ENCODE measurements around the gene SLIT1.

Gene SLIT1

DNA sequence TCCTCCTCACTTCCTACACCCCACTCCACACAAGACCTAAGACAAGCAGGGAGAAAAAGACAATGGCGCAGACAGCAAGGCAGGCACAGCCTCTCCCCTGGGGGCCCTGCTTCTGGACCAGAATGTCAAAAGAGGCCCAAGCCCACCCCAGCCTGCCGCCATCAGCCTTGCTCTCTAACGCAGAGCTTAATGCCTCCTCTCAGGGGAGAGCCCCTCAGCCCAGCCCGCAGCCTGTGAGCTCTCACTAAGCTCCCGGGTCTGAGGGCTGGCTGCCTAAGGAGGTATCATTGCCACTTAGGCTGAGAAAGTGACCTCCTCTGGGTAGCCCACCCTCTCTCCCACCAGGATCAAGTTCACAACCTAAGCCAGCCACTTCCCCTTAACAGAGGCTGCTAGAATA, 16.7 kb downstream of the SLIT1 start:
- no peak for DNase-seq

DNA sequence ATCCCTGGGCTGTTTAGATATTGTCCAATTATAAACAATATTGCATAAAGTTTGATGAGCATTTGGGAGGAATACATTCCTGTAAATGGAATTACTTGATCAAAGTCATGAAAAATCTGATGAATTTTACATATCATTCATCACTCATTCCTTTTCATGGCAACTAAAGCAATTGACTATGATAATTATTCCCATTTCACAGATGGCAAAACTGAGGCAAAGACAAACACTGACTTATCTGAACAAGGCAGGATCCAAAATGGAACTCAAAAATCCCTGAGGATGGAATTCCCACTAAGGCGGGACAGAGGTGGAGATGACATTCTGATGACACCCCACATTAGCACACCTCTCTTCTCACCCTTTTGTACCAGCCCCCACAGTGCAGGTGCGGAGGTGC, 17.1 kb downstream of the SLIT1 start:
- no peak for DNase-seq

DNA sequence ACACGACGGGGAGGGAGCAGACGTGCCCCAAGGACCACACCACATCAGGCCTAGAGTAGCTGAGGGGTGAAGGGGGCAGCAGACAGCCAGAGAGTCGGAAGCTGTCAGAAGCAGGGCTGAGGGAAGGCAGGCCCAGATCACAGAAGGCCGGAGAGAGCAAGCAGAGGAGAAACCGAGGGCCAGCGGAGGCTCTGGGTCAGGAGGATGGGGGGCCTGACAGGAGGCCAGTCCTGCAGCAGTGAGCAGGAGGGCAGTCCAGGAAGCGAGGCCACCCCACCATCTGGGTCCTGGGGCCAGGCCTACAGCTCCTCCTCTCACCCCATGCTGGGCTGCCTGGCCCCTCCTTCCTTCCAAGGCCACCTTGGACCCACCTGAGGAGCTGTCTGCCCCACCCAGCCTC, 20.3 kb downstream of the SLIT1 start:
- no peak for DNase-seq

DNA sequence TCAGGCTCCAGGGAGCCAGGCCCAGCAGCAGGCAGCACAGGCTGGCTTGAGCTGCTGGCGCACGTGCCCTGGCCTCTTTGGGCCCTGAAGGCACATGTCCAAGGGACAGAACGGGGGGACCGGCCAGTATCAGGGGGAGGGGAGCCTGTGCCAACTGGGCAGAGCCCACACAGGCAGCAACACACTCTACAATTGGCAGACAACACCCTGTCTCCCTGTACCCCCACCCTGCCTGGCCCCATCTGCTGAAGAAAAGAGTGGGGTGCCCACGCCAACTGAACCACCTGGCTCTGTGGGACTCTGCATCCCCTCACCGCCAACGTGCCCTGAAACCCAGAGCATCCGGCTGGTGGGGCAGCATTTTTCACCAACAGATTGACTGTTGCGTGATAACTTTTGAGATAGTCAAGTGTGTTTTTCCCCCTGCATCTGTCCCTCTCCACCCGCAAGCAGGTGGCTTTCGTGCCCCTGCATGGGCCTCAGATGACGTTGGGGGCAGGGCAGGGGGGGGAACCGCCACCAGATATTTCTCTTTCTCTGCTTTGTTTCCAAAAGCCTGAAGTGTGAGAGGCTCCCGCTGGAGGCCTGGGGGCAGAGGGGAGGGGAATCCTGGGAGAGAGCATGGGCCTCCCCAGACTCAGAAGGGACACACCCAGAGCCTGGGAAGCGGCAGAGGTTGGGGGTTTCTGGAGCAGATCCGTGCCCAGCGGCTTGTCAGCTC, 21.8 kb downstream of the SLIT1 start:
- no peak for DNase-seq

DNA sequence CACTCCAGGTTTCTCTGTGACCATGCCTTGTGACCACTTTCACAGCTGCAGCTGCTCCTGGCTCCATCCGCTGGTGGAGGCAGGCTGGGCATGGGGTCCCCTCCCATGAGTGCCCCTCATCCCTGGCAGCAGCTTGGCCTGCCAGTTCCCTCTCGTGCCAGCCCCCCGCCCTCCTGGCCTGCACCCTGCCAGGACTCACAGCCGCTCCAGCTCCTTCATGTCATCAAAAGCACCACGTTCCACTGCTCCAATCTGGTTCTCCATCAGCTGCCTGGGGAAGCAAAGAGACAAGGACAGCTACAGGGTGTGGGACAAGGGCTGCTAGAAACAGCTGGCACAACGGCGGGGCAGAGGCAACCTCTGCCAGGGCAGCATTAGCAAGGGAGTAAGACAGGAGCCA, 22.6 kb downstream of the SLIT1 start:
- DNase-seq = no peak

DNA sequence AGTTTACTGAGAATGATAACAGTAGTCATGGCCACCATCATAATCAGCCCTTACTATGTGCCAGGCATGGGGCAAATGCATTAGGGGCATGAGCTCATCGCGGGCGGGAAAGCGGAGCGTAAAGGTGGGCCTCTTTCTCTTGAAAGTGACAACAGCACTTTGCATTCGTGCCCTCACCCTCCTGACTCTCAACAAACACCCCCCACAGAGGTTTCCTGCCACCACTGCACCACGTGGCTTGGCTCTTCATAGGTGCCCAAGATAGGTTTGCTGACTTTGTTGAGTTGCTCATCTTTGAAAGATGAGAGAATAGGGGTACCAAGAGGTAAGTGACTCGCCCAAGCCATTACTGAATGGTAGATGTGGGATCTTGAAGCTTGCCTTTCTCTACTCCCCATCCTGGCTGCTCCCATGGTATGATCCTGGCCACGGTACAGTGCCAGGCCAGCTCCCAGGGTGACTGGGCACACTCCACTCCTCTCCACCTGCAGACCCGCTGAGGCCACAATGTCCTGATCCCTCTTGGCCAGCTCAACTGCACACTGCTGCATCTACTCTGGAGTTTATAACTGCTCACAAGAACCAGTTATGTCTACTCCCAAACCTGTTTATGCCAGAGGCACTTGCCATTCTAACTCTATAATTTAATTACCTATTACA, 26.0 kb downstream of the SLIT1 start:
- DNase-seq = no peak

DNA sequence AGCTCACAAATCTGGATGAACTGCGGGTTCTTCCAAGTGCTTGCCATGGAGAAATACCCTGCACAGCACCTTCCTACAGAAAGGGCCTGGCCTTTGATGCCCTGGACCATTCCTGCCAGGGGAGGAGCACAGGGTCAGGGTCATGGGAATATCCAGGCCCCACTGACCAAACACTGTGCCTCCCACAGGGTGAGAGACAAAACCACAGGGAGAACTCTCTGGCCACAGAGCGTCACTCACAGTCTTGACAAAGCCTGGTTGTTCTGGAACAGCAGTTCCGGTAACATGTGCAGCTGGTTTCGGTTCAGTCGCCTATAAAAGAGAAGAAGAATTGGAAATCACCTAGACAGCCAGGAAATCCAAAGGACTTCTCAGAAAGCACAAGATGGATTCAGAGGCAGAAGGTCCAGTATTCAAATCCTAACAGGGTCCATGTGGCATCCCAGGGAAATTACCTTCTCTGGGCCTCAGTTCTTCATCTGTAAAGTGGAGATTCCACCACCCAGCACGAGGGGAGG, 28.1 kb downstream of the SLIT1 start:
- DNase-seq = no peak

DNA sequence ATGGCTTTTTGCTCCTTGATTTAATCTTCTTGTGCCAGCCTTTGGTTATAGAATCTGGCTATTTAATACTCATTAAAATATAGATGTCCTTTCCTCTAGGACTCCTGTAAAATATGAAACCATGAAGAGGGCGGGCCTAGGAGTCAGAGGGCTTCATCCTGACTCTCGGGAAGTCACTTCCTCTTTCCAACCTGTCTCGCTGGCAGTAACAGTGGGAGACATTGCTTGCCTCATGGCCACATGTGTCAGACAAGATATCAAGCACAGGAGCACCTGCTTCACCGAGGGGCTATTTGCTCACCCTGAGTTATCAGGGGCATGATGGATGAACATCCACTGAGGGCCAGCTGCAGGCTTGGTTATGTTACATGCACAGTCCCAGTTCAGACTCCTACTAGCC, 31.0 kb downstream of the SLIT1 start:
- DNase-seq = no peak

DNA sequence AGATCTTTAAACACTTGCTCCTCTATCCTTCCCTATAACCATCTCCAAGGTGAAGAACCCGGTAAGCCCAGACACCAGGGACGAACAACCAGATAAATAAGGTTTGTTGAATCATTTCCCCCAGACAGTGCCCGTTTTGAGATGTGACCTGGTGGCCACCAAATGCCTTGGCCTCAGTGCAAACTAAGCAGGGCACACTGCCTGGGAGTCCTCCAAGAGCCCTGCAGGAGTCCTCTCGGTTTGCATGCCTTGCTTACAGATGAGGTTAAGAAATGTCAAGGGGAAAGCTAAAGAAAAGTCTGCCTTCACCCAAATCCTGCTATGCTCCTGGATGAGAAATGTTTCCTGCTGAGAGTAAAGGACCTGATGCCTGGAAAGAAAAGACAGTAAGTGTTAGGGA, 31.6 kb downstream of the SLIT1 start:
- no peak for DNase-seq

DNA sequence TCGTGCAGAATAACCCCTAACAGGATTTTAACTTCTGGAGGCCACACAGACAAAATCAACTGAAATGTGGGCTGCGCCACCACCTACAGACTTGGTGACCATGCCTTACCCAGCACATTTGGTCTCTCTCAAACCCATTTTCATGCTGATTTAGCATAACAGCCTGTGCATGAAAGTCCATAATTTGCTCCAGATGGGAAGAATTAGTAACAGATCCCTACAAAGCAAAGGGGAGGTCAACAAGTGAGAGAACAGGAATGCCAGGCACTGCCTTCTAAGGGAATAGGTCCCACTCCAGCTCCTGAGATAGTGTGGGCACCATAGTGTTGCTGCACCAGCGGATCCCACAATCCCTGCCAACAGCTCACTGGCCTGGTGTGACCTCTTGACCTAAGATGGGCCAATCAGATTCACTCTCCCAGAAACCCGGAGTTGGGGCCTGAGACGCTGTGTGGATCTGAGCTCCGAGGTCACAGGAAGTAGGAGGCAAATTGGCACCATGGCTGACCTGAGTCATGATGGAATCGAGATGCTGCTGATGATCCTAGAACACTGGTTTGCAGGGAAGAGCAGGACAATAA, 32.4 kb downstream of the SLIT1 start:
- DNase-seq = no peak

DNA sequence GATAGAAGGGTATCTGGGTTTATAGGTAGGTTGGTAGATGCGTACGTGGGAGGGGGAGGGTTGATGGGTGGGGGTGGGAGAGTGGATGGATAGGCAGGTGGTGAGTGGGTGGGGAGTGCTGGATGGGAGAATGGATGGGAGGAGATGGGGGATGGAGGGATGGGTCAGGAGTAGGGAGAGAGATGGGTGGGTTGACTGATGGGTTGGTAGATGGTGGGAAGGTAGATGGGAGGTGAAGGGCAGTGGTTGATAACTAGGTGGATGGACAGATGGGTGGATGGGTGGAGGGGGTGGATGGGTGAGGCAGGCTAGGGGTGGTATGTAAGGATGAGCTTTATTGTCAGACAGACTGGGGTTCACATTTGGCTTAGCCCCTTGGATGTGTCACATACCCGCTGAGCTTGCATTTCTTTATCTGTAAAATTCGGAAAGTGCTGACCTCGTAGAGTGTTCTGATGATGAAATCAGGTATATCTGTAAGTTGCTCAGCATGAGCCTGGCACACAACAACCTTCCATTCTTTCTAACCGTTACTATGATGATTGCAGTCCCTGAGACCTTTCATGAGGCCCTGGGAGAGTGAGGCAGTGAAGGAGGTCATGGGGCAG, 34.3 kb downstream of the SLIT1 start:
- no peak for DNase-seq

DNA sequence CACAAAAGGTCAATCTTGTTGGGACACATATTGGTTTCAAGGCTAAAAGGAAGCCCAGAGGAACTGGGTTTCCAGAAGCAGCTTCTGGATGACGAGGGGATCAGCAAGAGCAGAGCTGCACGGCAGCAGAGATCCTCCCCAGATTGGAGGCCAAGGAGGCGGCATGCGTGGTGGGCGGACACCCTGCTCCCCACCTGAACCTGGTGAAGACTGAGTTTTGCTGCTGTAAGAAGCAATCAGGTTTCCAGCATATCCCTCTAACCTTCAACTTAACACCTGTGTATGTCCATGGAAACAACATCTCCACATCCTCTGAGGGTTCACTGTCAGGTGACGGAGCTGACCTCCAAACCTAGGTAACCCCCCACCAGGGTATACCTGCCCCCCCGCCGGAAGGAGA, 35.1 kb downstream of the SLIT1 start:
- DNase-seq = no peak

DNA sequence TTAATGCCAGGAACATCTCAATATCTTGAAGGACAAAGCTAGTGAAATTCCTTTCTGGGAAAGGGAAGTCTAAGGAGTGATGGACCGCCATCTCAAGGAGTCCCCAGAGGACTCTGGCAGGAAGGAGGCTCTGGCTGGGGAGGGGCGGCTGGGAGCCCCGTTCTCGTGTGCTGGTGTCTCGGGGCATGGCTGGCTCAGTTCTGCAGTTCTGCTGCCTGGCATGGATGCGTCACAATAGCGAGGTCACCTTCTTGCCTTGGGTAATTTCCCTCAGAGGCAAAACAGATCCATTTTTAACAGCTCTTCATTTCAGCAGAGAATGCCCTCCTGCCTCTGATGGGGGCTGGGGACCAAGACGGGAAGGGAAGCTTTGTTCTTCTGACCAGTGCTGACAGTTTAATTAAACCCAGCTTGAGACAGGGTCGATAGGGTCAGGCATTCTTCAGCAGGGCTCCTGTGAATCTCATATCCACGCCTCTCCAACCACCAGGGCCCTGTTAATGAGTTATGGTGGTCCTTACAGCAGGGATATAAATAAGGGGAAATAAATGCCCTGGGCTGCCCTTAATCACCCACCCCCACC, 35.7 kb downstream of the SLIT1 start:
- DNase-seq = no peak

DNA sequence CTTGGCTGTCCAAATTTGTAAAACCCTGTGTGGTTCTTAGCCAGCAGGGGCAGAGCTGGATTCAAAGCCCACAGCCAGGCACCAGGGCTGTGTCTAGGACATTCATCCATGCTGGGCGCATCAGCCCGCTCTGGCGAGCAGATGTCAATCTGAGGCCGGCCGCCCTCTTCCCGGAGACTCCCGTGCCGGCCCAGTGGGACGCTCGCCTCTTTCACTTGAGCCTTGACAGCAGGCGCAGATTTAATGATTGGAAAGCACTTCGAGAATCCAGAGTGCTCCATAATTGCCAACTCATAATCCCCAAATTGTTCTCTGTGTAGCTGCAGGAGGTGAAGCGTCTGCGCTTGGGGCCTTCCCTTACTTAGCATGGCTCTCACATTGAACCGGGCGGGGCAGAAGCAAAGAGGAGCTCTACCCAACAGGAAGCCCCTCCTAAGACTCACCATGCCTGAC, 36.7 kb downstream of the SLIT1 start:
- no peak for DNase-seq

DNA sequence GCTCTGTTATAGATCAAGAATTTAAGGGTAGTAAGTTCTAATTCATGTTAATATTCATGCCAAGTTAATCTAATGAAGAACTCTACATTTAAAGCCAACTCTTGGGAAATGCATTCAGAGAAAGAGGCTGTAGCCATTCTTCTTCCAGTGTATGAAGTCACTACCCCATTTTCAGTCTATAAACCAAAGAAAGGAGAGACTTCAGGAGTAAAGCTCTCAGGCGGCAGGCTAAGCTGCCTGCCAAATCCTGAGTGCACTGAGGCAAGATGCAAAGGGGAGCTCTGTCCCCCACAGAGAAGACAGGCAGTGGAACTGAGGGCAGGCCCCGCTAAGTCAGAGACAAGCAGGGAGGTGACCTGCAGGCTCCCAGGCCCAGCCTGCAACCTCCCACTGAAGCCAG, 41.5 kb downstream of the SLIT1 start:
- no peak for DNase-seq

DNA sequence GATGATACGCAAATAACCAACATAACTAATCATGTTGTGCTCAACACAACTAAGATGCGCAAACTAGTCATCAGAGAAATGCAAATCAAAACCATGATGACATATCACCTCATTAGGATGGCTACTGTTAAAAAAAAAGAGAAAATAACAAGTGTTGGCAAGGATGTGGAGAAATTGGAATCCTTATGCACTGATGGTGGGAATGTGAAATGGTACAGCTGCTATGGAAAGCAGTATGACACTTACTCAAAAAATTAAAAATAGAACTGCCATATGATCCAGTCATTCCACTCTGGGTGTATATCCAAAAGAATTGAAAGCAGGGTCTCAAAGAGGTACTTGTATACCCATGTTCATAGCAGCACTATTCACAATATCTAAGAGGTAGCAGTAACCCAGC, 42.9 kb downstream of the SLIT1 start:
- DNase-seq = no peak

DNA sequence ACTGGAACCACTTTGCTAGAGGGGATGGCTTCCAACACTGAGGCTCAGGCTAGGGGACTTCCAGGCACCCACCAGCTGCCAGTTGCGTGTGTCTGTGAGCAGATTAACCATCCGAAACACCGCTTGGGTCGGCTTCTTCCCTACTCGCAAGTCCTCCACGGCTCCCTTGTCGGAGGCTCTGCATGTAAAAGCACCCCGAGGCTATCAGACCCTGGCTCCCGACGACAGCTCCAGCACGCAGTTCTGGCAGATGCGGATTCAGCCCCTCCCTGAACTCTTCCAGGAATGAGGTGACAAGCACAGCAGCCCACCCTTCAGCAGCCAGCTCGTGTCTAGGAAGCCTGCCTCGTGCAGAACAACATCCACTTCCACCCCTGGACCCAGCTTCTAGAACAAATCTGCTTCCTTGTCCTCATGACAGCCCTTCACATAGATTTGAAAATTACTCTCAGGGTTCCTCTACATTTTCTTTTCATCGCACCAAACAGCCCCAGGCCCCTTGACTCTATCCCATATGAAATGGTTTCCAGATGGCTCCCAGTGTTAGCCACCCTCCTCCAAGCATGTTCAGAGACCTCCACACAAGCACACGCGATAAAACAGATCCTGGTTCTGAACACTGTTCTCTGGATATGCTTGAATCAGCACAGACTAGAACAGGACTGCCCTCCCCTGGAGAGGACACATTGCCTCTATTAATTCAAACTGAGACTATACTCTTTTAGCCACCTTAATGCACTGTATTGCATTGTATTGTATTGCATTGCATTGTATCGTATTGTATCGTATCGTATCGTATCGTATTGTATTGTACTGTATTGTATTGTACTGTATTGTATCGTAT, 44.6 kb downstream of the SLIT1 start:
- no peak for DNase-seq

DNA sequence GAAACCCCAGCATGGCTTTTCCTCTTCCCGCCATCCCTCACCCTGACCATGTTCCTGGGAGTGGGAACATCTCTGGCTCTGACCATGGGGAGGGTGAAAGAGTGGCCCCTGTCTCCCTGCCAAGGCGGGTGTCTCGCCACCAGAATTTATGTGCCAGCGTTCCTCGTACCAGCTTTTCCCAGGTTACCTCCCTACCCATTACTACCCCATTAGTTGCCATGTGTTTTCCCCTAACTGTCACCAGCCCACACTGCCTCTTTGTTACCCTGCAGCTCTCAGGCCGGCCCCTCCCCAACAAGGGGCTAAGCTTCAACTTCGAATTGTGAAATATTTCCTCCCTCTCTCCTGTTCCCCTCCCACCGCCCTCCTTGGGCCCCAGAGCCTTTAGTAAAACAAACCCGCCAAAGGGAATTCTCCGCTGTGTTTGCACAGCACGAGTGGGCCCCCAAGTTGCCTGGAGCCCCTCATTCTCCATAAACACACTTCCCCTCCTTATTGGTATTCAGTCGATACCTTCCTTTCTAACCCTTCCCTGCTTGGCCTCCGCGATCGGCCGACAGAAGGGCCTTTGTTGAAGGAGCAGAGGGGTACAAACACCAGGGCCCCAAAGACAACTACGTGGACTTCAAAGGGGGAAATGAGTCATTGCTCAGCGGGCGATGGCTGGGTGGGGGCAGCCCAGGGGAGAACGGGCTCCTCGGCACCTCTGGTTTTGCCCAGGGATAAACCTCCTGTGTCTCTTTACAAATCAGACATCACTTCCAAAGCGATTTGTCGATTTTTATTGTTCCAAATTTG, 45.5 kb downstream of the SLIT1 start:
- DNase-seq = no peak

DNA sequence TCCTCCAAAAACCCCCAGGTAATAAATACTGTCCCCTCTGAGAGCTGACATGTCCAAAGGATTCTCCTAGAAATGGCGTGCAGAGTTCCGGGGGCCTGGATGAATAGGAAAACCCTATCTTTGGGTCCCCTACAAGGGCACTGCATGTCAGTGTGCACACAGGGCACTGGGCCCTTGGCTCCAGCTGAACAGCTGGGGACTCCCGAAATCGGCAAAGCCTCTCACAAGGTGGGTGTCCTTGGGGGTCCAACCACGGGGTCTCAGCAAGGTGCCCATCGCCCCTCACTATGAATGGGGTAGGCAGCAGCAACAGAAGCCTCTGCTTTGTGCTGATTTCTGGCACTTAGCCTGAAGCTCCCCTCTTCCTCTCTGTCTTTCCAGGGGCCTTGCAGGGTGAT, 46.1 kb downstream of the SLIT1 start:
- DNase-seq = no peak

DNA sequence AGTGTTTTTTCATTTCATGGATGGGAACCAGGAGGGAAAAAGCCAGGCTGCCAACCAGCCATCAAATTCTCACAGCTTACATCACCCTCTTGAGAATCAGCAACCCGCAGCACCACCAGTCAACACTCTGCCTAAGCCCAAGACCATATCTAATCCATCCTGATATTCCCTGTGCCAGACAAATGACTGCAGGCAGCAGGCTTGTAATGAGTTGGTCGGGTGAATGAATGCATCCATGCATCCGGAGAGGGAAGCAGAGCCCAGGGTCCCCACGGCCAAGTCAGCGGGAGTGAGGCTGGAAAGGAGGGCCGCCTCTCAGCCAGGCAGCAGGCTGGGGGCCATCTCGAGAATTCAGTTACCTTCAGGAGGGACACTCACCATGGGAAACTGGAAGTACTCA, 46.9 kb downstream of the SLIT1 start:
- no peak for DNase-seq

DNA sequence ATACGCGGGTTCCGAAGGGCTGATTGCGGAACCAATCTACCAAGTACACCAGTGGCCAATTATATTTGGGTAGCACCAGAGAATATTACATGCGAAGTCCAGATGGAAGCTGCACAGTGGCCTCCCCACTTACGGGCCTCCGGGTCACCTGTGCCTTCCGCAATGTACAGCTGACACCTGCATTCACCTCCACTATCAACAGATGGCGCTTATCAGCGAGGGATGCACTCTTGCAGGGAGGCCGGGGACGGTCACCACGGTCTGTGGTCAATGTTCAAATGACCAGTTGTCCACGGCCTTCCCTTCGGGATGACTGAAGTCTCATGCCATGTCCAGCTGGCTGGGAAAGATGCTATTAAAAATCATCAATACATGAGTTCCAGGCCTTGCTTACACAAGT, 47.6 kb downstream of the SLIT1 start:
- DNase-seq = no peak

DNA sequence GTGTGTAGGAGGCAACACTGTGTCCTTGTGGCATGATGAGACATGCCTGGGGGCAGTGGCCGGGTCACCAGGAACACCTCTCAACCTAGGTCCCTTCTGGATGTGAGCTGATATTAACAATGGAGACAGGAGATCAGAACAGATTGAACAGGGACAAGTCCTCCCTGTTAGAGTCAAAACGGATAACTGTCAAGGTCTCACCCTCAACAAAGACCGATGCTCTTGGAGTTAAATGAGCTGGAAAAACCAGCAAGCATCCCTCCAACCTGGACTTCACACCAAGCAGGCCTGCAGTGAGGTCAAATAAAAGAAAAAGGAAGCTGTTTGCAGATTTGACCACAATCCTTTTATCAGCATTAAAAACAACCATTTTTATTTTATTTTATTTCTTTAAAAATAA, 49.0 kb downstream of the SLIT1 start:
- DNase-seq = no peak

Data from NK-92 treated with Interleukin-12 subunit alpha and Interleukin-12 subunit beta, amount 100 ng/mL, for 24 hours (cell line).